ENCODE data around the gene MAPKAP1. TPM values are rescaled to one million over a fixed set of nuclear protein-coding genes. Genes with fewer than 3 reads are reported as not detected.

The MAPKAP1 gene
- total RNA-seq = 74.8 and 114 TPM in 2 replicates

DNA sequence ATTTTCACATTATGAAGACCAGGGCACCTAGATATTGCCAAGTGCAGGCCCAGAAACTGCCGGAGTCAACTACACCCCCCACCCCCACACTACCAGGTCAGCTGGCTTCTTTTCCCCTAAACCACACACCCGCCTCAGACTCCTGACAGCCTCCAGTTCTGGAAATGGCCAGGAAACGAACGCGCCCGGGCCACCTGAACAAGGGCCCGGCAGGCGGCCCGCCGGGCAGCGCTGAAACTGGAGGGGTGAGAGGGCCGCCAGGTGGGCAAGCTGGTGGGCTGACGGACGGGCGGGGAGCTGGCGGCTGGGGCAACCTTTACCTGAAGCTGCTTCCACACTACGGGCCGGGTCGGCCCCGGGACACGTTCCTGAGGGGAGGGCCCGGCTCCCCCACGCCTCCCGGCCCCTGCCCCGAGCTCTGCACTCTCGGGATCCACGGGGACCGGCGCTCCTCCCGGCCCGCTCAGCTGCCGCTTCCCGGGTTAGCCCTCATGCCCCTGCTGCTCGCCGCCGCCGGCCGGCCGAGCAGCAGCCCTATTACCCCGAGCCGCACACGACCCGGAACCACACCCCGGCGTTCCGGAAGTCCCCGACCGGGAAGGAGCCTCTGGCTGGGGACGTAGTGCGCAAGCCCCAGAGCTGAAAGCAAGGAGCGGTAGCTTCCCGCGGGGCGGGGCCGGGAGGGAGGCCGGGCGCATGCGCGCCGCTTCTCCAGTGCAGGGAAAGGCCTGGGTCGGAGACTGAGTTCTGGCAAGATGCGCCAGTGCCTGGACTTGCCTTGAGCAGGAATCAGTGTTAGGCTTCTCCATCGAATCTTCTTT, at the start of gene MAPKAP1:
MAPKAP1 (minus strand) TSS at position 558 of the 821 bp plus-strand sequence. CDS start 34,634 bp downstream, outside the sequence.

DNA sequence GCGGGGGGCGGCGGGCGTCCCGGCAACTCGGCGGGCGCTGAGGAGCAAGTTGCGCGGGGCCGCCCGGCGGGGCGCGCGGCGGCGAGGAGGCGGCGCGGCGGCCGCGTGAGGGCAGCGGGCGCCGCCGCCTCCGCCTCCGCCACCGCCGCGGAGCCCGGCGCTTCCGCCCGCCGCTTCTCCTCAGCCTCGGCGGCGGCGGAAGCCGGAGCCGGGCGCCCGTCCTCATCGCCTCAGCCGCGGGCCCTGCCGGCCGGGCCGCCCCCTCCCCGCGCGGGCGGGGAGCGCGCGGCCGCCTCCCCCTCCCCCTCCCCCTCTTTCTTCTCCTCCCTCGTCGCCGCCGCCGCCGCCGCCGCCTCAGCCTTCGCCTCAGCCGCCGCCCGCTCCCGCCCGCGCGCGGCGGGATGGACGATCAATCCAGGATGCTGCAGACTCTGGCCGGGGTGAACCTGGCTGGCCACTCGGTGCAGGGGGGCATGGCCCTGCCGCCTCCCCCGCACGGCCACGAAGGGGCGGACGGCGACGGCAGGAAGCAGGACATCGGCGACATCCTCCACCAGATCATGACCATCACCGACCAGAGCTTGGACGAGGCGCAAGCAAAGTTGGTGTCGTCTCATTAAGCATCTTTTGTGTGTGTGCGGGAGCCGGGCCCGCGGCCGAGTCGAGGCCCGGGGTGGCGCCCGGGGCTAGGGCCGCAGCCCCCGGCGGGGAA, 40.2 kb upstream of the MAPKAP1 start, which contains the start of gene PBX3:
PBX3 (plus strand) TSS at position 321 of the 712 bp plus-strand sequence.

Small RNAs within 50 kb of the gene (small RNA-seq; reads per million reads assigned to genes)
- gene RF00017 (ENCODE audit: low replicate concordance) = not detected

Other genes starting within 250 kb of the MAPKAP1 start
- gene PBX3, start 40.2 kb upstream of the MAPKAP1 start, total RNA-seq = 15.8 and 35.5 TPM in 2 replicates

Data from placental pericyte (primary cell).